NT2/D1 (cell line): ENCODE measurements around the gene KDM2A.

ENCODE experiments used
- DNase-seq: peaks from one replicate; pipeline ENCODE4 v3.0.0-alpha.2; 2011; ENCODE audit warnings: low read depth, low spot score
- H3K27me3 ChIP-seq: 2 replicates; pipeline ENCODE4 v1.6.0; 2011; ENCODE audit warnings: mild to moderate bottlenecking; ENCODE audit not compliant: insufficient read length, insufficient read depth
- H3K36me3 ChIP-seq: 2 replicates; pipeline ENCODE4 v1.6.1; 2011; ENCODE audit warnings: mild to moderate bottlenecking, low read length, mixed read lengths; ENCODE audit not compliant: insufficient read depth, insufficient read length
- H3K4me1 ChIP-seq: 2 replicates; pipeline ENCODE4 v1.5.1; 2011; ENCODE audit not compliant: insufficient read depth, insufficient read length
- H3K4me3 ChIP-seq: 2 replicates; pipeline ENCODE4 v1.5.1; 2011; ENCODE audit warnings: low read depth; ENCODE audit not compliant: insufficient read length
- H3K9ac ChIP-seq: 2 replicates; pipeline ENCODE4 v1.6.0; 2011; ENCODE audit warnings: low read depth; ENCODE audit not compliant: insufficient read length
- H3K9me3 ChIP-seq: 2 replicates; pipeline ENCODE4 v1.5.1; 2011; ENCODE audit warnings: mild to moderate bottlenecking, low read length; ENCODE audit not compliant: insufficient read depth
- SUZ12 ChIP-seq: IDR thresholded peaks from 2 replicates; pipeline ENCODE4 v1.6.1; 2011; ENCODE audit not compliant: insufficient read length, insufficient read depth; ENCODE audit errors: extremely low read depth
- YY1 ChIP-seq: IDR thresholded peaks from 2 replicates; pipeline ENCODE4 v1.6.1; 2011; ENCODE audit not compliant: insufficient read length, insufficient read depth
- ZNF274 ChIP-seq: IDR thresholded peaks from 2 replicates; pipeline ENCODE4 v1.6.1; 2011; ENCODE audit warnings: mild to moderate bottlenecking, low read depth, low read length

KDM2A gene

GRCh38 chr11:67270256-67271204 is 151.5 kb downstream of the KDM2A start:
- no peak overlapping the region for H3K4me3 ChIP-seq
- DNase-seq: peak; percentile 61
- H3K4me1 ChIP-seq: peaks cover 42% of the 10 kb centered on the region
- TF ChIP-seq ZNF274 (no peak), SUZ12 (no peak), YY1 (no peak)
- peaks cover 5% of the 10 kb centered on the region for H3K27me3 ChIP-seq
- H3K36me3 ChIP-seq: peaks cover 59% of the 10 kb centered on the region
- H3K9me3 ChIP-seq: no peaks in the 10 kb centered on the region
- peak overlapping the region; percentile 65 for H3K9ac ChIP-seq

DNA sequence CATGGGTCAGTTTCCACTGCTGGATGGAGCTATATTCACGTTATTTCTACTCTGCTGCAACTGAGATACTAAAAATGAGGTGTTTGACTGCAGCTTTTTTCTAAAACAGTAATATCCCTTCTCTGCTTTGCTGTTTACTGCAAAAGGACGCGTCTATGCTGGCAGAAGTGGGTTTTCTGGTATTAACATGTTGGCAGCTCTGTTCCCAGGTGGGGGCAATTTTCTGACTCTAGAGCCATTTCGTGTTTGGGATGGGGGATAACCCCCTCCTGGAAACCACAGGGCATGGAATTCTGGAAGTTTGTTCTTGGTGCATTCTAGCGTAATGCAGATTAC is 152.1 kb downstream of the KDM2A start:
- no peaks in the 10 kb centered on the region for H3K9me3 ChIP-seq
- H3K9ac ChIP-seq: peak overlapping the region; percentile 43
- H3K4me3 ChIP-seq: no peak overlapping the region
- H3K27me3 ChIP-seq: no peaks in the 10 kb centered on the region
- H3K4me1 ChIP-seq: peaks cover 48% of the 10 kb centered on the region
- TF ChIP-seq YY1 (no peak), SUZ12 (no peak), ZNF274 (no peak)
- no peak for DNase-seq
- H3K36me3 ChIP-seq: peaks cover 66% of the 10 kb centered on the region

GRCh38 chr11:67271541-67272284 is 152.7 kb downstream of the KDM2A start:
- H3K4me3 ChIP-seq: no peak overlapping the region
- TF ChIP-seq YY1 (no peak), ZNF274 (no peak), SUZ12 (no peak)
- H3K9ac ChIP-seq: peak overlapping the region; percentile 43
- peaks cover 69% of the 10 kb centered on the region for H3K36me3 ChIP-seq
- peaks cover 49% of the 10 kb centered on the region for H3K4me1 ChIP-seq
- no peaks in the 10 kb centered on the region for H3K9me3 ChIP-seq
- H3K27me3 ChIP-seq: no peaks in the 10 kb centered on the region
- no peak for DNase-seq

DNA sequence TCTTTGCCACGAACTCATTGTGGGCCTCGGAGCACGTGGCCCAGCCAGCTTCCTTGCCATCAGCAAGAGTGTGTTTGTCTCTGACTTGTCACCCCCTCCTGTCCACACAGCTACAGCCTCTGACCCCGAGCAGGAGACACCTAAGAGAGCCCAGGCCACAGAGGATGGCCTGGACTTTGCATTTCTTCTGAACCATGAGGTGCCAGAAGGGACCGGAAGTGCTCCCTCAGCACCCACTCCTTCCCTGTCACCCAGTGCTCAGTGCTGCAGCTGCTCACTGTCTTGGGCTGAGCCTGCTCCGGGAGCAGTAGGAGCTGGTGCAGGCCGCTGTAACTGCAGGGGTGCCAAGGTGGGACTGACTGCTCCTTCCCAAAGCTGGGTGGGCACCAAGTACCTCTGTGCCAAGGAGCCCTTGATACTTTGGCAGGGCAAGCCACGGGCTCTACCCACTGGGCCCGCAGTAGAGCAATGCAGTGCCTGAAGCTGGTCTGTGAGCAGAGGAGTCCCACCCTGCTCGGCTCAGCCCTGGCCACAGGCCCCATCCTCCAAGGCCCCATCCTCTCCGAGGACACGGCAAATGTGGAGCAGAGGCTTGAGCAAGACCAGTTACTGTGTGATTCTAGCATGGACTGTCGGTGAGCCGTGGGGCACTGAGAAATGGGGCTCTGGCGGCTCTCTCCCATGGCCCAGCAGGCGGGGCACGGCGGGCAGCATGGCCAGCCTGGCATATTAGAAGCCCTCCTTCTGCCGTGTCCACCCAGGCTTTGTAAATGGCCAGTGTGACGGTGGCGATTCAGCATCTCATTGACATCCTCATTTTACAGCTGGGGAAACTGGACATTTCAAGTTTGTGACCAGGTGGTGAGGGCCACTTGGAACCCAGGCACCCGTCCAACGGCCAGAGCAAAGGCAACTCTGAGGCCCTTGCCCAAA is 153.5 kb downstream of the KDM2A start:
- Histone ChIP-seq H3K9me3 (no peaks in the 10 kb centered on the region), H3K9ac (no peak overlapping the region), H3K4me1 (peaks cover 51% of the 10 kb centered on the region), H3K4me3 (no peak overlapping the region), H3K27me3 (no peaks in the 10 kb centered on the region), H3K36me3 (peaks cover 73% of the 10 kb centered on the region)
- TF ChIP-seq YY1: no peak
- TF ChIP-seq ZNF274: no peak
- no peak for TF ChIP-seq SUZ12
- DNase-seq: no peak

DNA sequence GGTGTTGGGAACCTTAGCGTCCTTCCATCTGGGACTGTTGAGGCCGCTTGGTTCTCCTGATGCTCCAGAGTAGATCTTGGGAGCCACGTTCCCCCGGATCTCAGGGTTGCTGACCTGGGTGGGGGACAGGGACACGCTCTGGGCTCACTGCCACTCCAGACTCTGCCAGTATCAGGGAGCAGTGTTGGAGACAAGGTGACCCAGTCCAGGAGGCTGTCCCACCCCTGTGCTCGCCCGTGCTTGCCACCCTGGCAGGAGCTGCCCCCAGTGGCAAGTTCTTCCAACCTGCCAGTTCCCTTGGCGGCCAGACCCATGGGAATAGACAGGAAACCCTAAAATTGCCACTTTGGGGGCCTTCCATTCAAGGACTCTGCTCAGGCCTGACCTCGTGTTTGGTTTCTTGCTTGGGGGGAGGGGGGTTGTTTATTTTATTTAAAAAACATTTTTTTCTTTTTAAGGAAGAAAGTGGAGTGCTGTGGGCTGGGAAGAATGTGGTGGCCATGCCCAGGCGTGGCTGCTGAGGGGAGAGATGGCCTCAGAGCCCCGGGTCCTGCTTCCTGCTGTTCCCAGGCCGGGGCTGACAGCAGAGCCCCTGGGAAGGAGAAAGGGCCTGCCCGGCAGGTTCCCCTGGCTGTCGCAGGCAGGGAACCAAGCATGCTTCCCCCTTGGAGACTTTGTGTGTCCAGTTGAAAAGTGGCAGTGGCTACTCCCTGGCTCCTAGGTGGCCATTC is 154.4 kb downstream of the KDM2A start:
- TF ChIP-seq ZNF274 (no peak), YY1 (no peak), SUZ12 (no peak)
- H3K4me3 ChIP-seq: no peak overlapping the region
- DNase-seq: no peak
- H3K9ac ChIP-seq: peak overlapping the region; percentile 6
- H3K4me1 ChIP-seq: peaks cover 53% of the 10 kb centered on the region
- H3K27me3 ChIP-seq: no peaks in the 10 kb centered on the region
- H3K36me3 ChIP-seq: peaks cover 72% of the 10 kb centered on the region
- no peaks in the 10 kb centered on the region for H3K9me3 ChIP-seq

- Histone ChIP-seq H3K9ac (peak overlapping the region; percentile 57), H3K4me3 (no peak overlapping the region), H3K4me1 (peaks cover 40% of the 10 kb centered on the region), H3K27me3 (no peaks in the 10 kb centered on the region), H3K36me3 (peaks cover 73% of the 10 kb centered on the region), H3K9me3 (no peaks in the 10 kb centered on the region)
- no peak for DNase-seq
- TF ChIP-seq ZNF274 (no peak), SUZ12 (no peak), YY1 (no peak)
These were observed 155.9 kb downstream of the KDM2A start for GRCh38 chr11:67274768-67275605.
